Left renal pelvis (tissue), 4 donors: ENCODE results near the gene ABHD2. TPM values are rescaled to one million over a fixed set of nuclear protein-coding genes. Genes with fewer than 3 reads are reported as not detected.
"Not testable (repeated sequence)": the region's sequence is repeated elsewhere in the genome, so short reads cannot be mapped to it uniquely, and the experiment has no call there.

Experiments used
- DNase-seq, 4 donors: peaks; one replicate each; pipeline ENCODE4 v3.0.0-alpha.2; 2013; ENCODE audit warnings: low read depth in 4 of 4, low spot score in 3 of 4
- polyA plus RNA-seq, 4 donors: library from polyadenylated mRNA; unstranded; fragments of 120-200 nt; gene quantifications; one replicate each; pipeline ENCODE4 v1.2.1, GENCODE V29; 2013; ENCODE audit not compliant: insufficient read length in 4 of 4

ABHD2 gene
- polyA plus RNA-seq, 4 donors: 28.2 to 40.0 (median 29.6) TPM

DNA sequence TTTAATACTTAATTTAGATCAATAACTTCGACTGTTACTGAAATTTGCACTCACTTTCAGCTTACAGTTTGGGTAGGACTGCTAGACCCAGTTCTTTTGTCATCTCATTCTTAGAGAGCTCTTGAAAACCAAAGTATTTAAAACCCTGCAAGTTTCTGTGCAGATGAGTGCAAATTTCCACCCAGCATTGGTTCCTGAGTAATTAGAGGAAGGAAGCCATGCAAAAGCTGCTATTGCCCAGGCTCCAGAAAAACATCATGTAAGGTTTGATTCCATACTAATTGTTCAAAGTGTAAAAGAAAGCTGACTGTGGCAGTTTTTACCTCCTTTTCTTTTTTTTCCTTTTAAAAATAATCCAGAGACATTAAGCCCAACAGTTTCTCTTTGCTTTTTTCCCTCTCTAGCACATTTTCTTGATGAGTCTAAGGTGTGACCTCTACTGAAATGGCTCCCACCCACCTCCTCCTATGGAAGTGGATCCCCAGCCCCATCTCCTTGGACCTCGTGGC, 30.3 kb downstream of the ABHD2 start:
- no peak for DNase-seq

GRCh38 chr15:89119489-89120478, 31.5 kb downstream of the ABHD2 start:
- no peak for DNase-seq

- not testable (repeated sequence) for DNase-seq
Observed at GRCh38 chr15:89120479-89121000, 32.3 kb downstream of the ABHD2 start.

- no peak for DNase-seq
Observed at GRCh38 chr15:89121414-89121813, 33.2 kb downstream of the ABHD2 start.

- no peak for DNase-seq
Observed at GRCh38 chr15:89122505-89123180, 34.4 kb downstream of the ABHD2 start.

DNA sequence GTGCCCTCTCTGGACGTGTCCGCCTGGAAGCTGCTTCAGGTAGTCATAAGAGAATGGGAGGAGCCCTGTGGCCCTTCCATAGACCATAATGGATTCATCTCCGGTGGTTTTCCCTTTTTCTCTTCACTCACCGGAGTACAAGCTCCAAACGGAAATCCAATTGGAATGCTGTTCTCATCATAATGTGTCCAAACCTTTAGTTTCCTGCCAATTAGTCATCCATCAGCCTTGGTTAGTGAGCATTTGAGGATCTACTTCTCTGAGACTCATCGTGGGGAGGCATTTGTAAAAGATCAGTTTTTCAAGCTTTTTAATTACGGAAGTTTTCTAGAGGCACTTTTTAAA, 34.9 kb downstream of the ABHD2 start:
- no peak for DNase-seq

- no peak for DNase-seq
Observed at GRCh38 chr15:89125088-89125826, 37.0 kb downstream of the ABHD2 start.

- DNase-seq: no peak
Observed at GRCh38 chr15:89126009-89126408, 37.8 kb downstream of the ABHD2 start.

DNA sequence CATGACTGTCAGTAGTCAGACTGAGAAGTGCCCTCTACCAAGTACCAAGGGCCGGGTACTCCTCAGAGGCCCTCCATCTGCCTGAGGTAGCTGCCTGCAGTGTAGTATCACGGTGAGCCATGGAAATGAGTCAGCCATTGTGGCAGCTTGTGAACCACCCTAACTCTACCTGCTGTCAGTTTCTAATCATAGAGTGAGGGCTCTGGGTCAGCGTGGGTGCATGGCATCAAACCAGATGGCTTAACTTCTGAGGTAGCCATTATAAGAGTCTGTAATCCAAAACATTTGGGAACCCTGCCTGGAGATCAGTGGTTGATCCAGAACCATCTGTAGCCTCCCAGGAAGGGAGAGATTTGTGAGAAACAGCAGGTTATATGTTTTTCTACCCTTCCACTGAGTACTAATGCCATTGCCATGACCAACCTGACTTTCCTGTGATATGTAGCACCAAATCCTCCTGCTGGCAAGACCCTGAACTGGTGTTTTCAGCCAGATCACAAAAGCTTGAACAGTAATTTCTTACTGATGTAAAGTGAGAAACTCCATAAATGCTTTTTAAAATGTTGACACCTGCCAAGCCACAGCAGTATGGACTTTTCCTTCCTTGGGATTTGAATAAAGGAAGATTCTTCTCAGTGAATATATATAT, 38.9 kb downstream of the ABHD2 start:
- DNase-seq: no peak

- no peak for DNase-seq
Observed at GRCh38 chr15:89128320-89129122, 40.3 kb downstream of the ABHD2 start.

DNA sequence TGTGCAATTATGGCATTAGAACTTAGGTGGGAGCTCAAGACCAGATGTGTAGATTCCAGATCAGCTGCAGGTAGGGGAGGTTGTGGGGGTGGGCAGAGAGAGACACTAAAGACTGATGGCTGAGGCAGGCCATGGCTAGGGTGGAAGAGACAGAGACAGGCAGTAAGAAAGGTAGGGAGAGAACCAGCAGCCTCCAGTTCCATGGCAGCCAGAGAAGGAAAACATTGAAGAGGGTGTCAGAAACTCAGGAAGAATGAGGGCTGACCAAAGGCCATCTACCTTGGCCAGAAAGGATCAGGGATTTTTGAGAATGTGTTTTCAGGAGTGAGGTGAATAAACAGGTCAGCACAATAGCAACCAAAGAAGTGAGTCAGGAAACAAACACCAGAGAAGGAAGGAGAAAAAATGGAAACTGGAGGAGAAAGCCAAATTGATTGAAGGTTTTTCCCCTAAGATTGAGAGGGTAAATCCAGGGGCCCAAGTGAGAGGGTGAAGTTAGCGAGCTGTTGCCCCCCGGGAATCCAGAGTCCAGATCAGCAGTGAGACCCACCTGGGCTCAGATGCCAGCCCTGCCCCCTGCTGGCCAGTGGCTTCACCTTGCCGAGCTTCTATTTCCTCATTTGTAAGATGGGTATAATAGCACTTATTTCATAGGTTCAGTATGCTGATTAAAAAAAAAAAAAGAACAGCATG, 41.0 kb downstream of the ABHD2 start:
- DNase-seq: no peak

DNA sequence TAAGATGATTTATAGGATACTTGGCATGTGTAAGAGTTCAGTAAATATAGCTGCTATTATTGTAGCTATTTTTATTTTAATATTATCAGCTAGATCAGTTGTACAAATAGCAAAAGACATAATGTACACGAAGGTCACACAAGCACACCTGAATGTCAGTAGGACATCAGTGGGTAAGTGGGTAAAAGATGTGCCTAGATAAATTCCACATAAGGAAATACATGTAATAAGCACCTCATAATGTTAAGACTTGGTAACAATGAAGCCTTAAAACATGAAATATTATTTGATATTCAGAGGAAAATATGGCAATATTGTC, 41.5 kb downstream of the ABHD2 start:
- no peak for DNase-seq

GRCh38 chr15:89130201-89130600, 41.9 kb downstream of the ABHD2 start:
- no peak for DNase-seq

GRCh38 chr15:89131731-89132130, 43.5 kb downstream of the ABHD2 start:
- DNase-seq: no peak

DNA sequence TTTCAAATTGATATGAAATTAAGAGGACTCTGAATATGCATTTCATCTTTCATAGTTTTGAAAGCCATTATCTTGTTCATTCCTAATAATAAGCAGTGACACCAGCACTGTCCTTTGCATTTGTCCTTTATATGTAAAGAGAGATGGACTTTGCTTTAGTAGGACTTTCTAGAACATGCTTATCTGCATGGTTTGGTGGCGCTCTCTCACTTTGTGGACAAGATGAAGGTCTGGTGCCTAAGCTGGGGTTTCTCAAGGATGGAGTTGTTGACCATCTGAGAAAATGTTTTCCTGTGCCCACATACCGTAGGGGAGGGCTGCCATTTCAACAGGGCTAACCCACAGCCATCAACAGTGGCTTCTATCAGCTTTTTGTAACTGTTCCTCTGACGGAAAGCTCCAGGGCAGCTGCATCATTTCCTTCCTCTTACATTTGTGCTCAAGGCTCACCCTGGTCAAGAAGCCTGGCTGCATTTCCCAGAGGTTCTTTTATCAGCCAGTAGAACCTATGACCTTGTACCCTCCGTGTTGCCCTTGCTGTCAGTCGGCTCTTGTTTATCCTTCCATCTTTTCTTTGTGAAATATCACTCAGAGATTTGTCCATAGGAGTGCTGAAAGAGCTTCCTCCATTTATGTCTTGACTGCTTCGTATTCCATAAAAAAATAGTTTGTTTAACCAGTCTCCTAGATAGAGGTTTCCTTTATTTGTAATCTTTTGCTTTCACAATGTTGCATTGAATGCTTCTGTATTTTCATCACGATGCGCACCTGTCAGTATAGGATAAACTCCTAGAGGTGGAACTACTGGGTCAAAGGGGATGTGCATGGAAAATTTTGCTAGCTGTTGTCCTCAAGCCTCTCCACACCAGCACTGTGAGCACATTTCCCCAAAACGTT, 44.6 kb downstream of the ABHD2 start:
- DNase-seq: no peak

DNA sequence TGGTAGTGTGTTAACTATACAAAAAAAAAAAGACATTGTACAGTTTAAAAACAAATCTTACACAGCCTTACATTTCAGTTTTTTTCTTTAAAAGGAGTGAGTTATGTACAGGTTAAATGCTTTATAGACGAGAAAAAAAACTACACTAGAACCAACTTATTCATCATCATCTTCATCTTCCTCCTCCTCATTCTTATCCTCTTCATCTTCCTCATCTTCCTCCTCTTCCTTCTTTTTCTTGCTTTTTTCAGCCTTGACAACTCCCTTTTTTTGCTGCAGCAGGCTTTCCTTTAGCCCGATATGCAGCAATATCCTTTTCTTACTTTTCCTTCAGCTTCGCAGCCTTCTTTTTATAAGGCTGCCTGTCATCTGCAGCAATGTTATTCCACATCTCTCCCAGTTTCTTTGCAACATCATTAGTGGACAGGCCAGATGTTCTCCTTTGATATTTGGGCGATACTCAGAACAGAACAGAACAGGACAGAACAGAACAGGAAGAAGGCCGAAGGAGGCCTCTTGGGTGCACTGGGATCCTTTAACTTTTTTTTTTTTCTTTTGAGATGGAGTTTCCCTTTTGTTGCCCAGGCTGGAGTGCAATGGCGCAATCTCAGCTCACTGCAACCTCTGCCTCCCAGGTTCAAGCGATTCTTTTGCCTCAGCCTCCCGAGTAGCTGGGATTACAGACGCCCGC, 47.3 kb downstream of the ABHD2 start:
- DNase-seq: not testable (repeated sequence)

- no peak for DNase-seq
Observed at GRCh38 chr15:89136078-89136806, 48.0 kb downstream of the ABHD2 start.
